Ascending aorta (tissue), 2 donors: ENCODE measurements around the gene TNFAIP2. TPM values are rescaled to one million over a fixed set of nuclear protein-coding genes. Genes with fewer than 3 reads are reported as not detected.

Experiments used
- DNase-seq, 2 donors: peaks; one replicate each; pipeline ENCODE4 v3.0.0-alpha.2; 2019; ENCODE audit warnings: low spot score in 2 of 2
- H3K27ac ChIP-seq, 2 donors: fragments of 200-600 bp; sonication (generic); one replicate each; pipeline ENCODE4 v1.5.1; 2016 to 2017; ENCODE audit warnings: mild to moderate bottlenecking in 1 of 2
- H3K27me3 ChIP-seq: fragments of 200-600 bp; sonication (generic); one replicate; pipeline ENCODE4 v1.5.1; 2017
- H3K36me3 ChIP-seq, 2 donors: fragments of 200-600 bp; sonication (generic); one replicate each; pipeline ENCODE4 v1.5.1; 2016
- H3K4me1 ChIP-seq, 2 donors: fragments of 200-600 bp; sonication (generic); one replicate each; pipeline ENCODE4 v1.5.1; 2016 to 2017; ENCODE audit warnings: mild to moderate bottlenecking in 1 of 2
- H3K4me3 ChIP-seq, 2 donors: fragments of 200-600 bp; sonication (generic); one replicate each; pipeline ENCODE4 v1.5.1; 2016 to 2017; ENCODE audit warnings: mild to moderate bottlenecking in 1 of 2
- H3K9me3 ChIP-seq, 2 donors: fragments of 200-600 bp; sonication (generic); one replicate each; pipeline ENCODE4 v1.5.1; 2016
- intact Hi-C: fragments of 100-400 bp; cut with DNase I; formaldehyde crosslinking; loops from one replicate; pipeline ENCODE4 v1.15.1; 2023
- total RNA-seq: library from RNA; depleted of rRNA; stranded (reverse); fragments of >200 nt; gene quantifications from one replicate; pipeline ENCODE4 v1.1.0, GENCODE V29; 2016
- TF ChIP-seq, protein P1 (sequence below), 3 experiments: fragments of 200-600 bp in 2 of 3; fragments of 450-650 bp in 1 of 3; sonication (generic) in 2 of 3; IDR thresholded peaks; one replicate each; pipeline ENCODE4 v1.5.1; 2016 to 2019; ENCODE audit warnings: antibody characterized with exemption in 3 of 3, mild to moderate bottlenecking in 1 of 3, moderate library complexity in 1 of 3

Gene TNFAIP2
- total RNA-seq, 1 donor from 2014 or later = 133 TPM

- no peaks in the 10 kb centered on the region for H3K9me3 ChIP-seq
- peak overlapping the region in 1 of 2 donors; percentile 11 for H3K4me3 ChIP-seq
- DNase-seq = no peak
- no peak overlapping the region for H3K27ac ChIP-seq
- intact Hi-C loops = loop anchor here (1.0 to 10.0 kb wide), 3 partner anchors 80 to 410 kb away; no protein-coding TSS in a partner anchor
- H3K27me3 ChIP-seq = peaks cover 28% of the 10 kb centered on the region
- H3K4me1 ChIP-seq = peaks cover 3 to 13% of the 10 kb centered on the region in 2 donors
- TF ChIP-seq, protein P1, sequence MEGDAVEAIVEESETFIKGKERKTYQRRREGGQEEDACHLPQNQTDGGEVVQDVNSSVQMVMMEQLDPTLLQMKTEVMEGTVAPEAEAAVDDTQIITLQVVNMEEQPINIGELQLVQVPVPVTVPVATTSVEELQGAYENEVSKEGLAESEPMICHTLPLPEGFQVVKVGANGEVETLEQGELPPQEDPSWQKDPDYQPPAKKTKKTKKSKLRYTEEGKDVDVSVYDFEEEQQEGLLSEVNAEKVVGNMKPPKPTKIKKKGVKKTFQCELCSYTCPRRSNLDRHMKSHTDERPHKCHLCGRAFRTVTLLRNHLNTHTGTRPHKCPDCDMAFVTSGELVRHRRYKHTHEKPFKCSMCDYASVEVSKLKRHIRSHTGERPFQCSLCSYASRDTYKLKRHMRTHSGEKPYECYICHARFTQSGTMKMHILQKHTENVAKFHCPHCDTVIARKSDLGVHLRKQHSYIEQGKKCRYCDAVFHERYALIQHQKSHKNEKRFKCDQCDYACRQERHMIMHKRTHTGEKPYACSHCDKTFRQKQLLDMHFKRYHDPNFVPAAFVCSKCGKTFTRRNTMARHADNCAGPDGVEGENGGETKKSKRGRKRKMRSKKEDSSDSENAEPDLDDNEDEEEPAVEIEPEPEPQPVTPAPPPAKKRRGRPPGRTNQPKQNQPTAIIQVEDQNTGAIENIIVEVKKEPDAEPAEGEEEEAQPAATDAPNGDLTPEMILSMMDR (IDR thresholded peaks at IDR 0.05) = peak; percentile 89 to 99 (median 99)
- H3K36me3 ChIP-seq = no peaks in the 10 kb centered on the region
Measured at GRCh38 chr14:103104654-103105452, 18.4 kb upstream of the TNFAIP2 start.

- TF ChIP-seq, protein P1 (IDR thresholded peaks at IDR 0.05) = no peak
- Histone ChIP-seq H3K4me1 (peaks cover 3 to 21% of the 10 kb centered on the region in 2 donors), H3K9me3 (no peaks in the 10 kb centered on the region), H3K4me3 (no peak overlapping the region), H3K27me3 (peaks cover 28% of the 10 kb centered on the region), H3K36me3 (no peaks in the 10 kb centered on the region), H3K27ac (no peak overlapping the region)
- intact Hi-C loops = loop anchor here (1.0 to 10.0 kb wide), 3 partner anchors 79 to 411 kb away; no protein-coding TSS in a partner anchor
- DNase-seq = no peak
Measured at GRCh38 chr14:103105580-103106150, 17.6 kb upstream of the TNFAIP2 start.

- no peak overlapping the region for H3K27ac ChIP-seq
- H3K36me3 ChIP-seq = no peaks in the 10 kb centered on the region
- H3K4me1 ChIP-seq = peaks cover 3 to 24% of the 10 kb centered on the region in 2 donors
- peaks cover 23% of the 10 kb centered on the region for H3K27me3 ChIP-seq
- intact Hi-C loops = loop anchor here (10.0 kb wide), 1 partner anchor 413 kb away; no protein-coding TSS in a partner anchor
- H3K9me3 ChIP-seq = no peaks in the 10 kb centered on the region
- no peak for DNase-seq
- no peak overlapping the region for H3K4me3 ChIP-seq
- TF ChIP-seq, protein P1 (IDR thresholded peaks at IDR 0.05) = no peak
Measured at GRCh38 chr14:103107455-103107854, 15.8 kb upstream of the TNFAIP2 start.

- DNase-seq = no peak
- intact Hi-C loops = loop anchor here (10.0 kb wide), 1 partner anchor 413 kb away; no protein-coding TSS in a partner anchor
- Histone ChIP-seq H3K36me3 (no peaks in the 10 kb centered on the region), H3K4me3 (no peak overlapping the region), H3K27ac (no peak overlapping the region), H3K27me3 (peaks cover 16% of the 10 kb centered on the region), H3K4me1 (peaks cover 3 to 22% of the 10 kb centered on the region in 2 donors), H3K9me3 (no peaks in the 10 kb centered on the region)
- TF ChIP-seq, protein P1 (IDR thresholded peaks at IDR 0.05) = no peak
Measured at GRCh38 chr14:103107941-103108748, 15.1 kb upstream of the TNFAIP2 start.

- TF ChIP-seq, protein P1 (IDR thresholded peaks at IDR 0.05) = no peak
- no peak overlapping the region for H3K4me3 ChIP-seq
- intact Hi-C loops = loop anchor here (10.0 kb wide), 1 partner anchor 414 kb away; no protein-coding TSS in a partner anchor
- H3K4me1 ChIP-seq = peaks cover under 1 to 18% of the 10 kb centered on the region in 2 donors
- no peaks in the 10 kb centered on the region for H3K9me3 ChIP-seq
- peaks cover 11% of the 10 kb centered on the region for H3K27me3 ChIP-seq
- H3K36me3 ChIP-seq = no peaks in the 10 kb centered on the region
- DNase-seq = no peak
- H3K27ac ChIP-seq = no peak overlapping the region
Measured at GRCh38 chr14:103108749-103109207, 14.5 kb upstream of the TNFAIP2 start.
